Effector memory CD8-positive, alpha-beta T cell (primary cell): ENCODE data around the gene HSPG2.

Experiments used
- ATAC-seq: fragments of 150-1000 bp; cut with Tn5 transposase; replicated peaks from 2 replicates; pipeline ENCODE4 v1.10.0; 2021; ENCODE audit warnings: mild to moderate bottlenecking, moderate library complexity
- DNase-seq, 3 experiments: peaks; one replicate each; pipeline ENCODE4 v3.0.0; 2021
- H3K27ac Mint-ChIP-seq, 2 donors: one replicate each; pipeline ENCODE4 v1.8.0; 2022; ENCODE audit warnings: mild to moderate bottlenecking in 2 of 2, mixed read lengths in 2 of 2, moderate library complexity in 2 of 2
- H3K27me3 Mint-ChIP-seq, 2 donors: one replicate each; pipeline ENCODE4 v1.8.0; 2022; ENCODE audit warnings: mixed read lengths in 2 of 2
- H3K36me3 Mint-ChIP-seq: one replicate; pipeline ENCODE4 v1.8.0; 2022; ENCODE audit warnings: mild to moderate bottlenecking, moderate library complexity, mixed read lengths; ENCODE audit not compliant: insufficient read depth
- H3K4me1 Mint-ChIP-seq, 2 donors: one replicate each; pipeline ENCODE4 v1.8.0; 2022; ENCODE audit warnings: low read depth in 2 of 2, mixed read lengths in 2 of 2
- H3K4me3 Mint-ChIP-seq, 2 donors: one replicate each; pipeline ENCODE4 v1.8.0; 2022; ENCODE audit warnings: mild to moderate bottlenecking in 2 of 2, mixed read lengths in 2 of 2, moderate library complexity in 2 of 2
- H3K9me3 Mint-ChIP-seq, 2 donors: one replicate each; pipeline ENCODE4 v1.8.0; 2022; ENCODE audit warnings: mixed read lengths in 2 of 2

Gene HSPG2

GRCh38 chr1:21854090-21854750 lies 82.9 kb downstream of the HSPG2 start:
- no peak for ATAC-seq
- H3K36me3 Mint-ChIP-seq: no peaks in the 10 kb centered on the region
- peak overlapping the region in 1 of 2 donors; percentile 28 for H3K27ac Mint-ChIP-seq
- no peaks in the 10 kb centered on the region for H3K9me3 Mint-ChIP-seq
- peaks cover 11 to 15% of the 10 kb centered on the region in 2 donors for H3K4me1 Mint-ChIP-seq
- DNase-seq: no peak
- peaks cover 5 to 17% of the 10 kb centered on the region in 2 donors for H3K27me3 Mint-ChIP-seq
- H3K4me3 Mint-ChIP-seq: no peak overlapping the region

GRCh38 chr1:21853131-21853427 lies 84.0 kb downstream of the HSPG2 start:
- peaks cover 5 to 25% of the 10 kb centered on the region in 2 donors for H3K27me3 Mint-ChIP-seq
- H3K9me3 Mint-ChIP-seq: no peaks in the 10 kb centered on the region
- ATAC-seq (no peak), DNase-seq (no peak)
- H3K4me1 Mint-ChIP-seq: peaks cover 8 to 13% of the 10 kb centered on the region in 2 donors
- H3K4me3 Mint-ChIP-seq: no peak overlapping the region
- no peaks in the 10 kb centered on the region for H3K36me3 Mint-ChIP-seq
- H3K27ac Mint-ChIP-seq: no peak overlapping the region

- ATAC-seq (no peak), DNase-seq (no peak)
- Mint-ChIP-seq H3K36me3 (no peaks in the 10 kb centered on the region), H3K4me1 (peaks cover 2 to 8% of the 10 kb centered on the region in 2 donors), H3K27me3 (peaks cover 5 to 19% of the 10 kb centered on the region in 2 donors), H3K27ac (no peak overlapping the region), H3K9me3 (no peaks in the 10 kb centered on the region), H3K4me3 (no peak overlapping the region)
These were observed 84.6 kb downstream of the HSPG2 start for GRCh38 chr1:21852282-21853130.

- no peaks in the 10 kb centered on the region for H3K36me3 Mint-ChIP-seq
- no peak overlapping the region for H3K27ac Mint-ChIP-seq
- no peak overlapping the region for H3K4me3 Mint-ChIP-seq
- H3K27me3 Mint-ChIP-seq: peaks cover 5 to 17% of the 10 kb centered on the region in 2 donors
- no peak for ATAC-seq
- peaks cover 0 to 6% of the 10 kb centered on the region in 2 donors for H3K4me1 Mint-ChIP-seq
- no peaks in the 10 kb centered on the region for H3K9me3 Mint-ChIP-seq
- DNase-seq: no peak
These were observed 85.5 kb downstream of the HSPG2 start for GRCh38 chr1:21851430-21852250.

GRCh38 chr1:21849909-21850576 lies 87.1 kb downstream of the HSPG2 start:
- Mint-ChIP-seq H3K4me3 (no peak overlapping the region), H3K27ac (no peak overlapping the region), H3K4me1 (peaks cover 0 to 6% of the 10 kb centered on the region in 2 donors), H3K36me3 (no peaks in the 10 kb centered on the region), H3K27me3 (peaks cover 5 to 17% of the 10 kb centered on the region in 2 donors), H3K9me3 (no peaks in the 10 kb centered on the region)
- ATAC-seq: no peak
- no peak for DNase-seq

- Mint-ChIP-seq H3K27ac (no peak overlapping the region), H3K9me3 (no peaks in the 10 kb centered on the region), H3K36me3 (no peaks in the 10 kb centered on the region), H3K4me3 (no peak overlapping the region), H3K27me3 (peaks cover 5 to 17% of the 10 kb centered on the region in 2 donors), H3K4me1 (peaks cover 0 to 5% of the 10 kb centered on the region in 2 donors)
- ATAC-seq (no peak), DNase-seq (no peak)
These were observed 88.5 kb downstream of the HSPG2 start for GRCh38 chr1:21848524-21849174.

GRCh38 chr1:21847223-21848205 lies 89.6 kb downstream of the HSPG2 start:
- H3K27me3 Mint-ChIP-seq: peaks cover 5 to 16% of the 10 kb centered on the region in 2 donors
- no peaks in the 10 kb centered on the region for H3K36me3 Mint-ChIP-seq
- ATAC-seq (no peak), DNase-seq (no peak)
- H3K4me3 Mint-ChIP-seq: no peak overlapping the region
- peaks cover 0 to 5% of the 10 kb centered on the region in 2 donors for H3K4me1 Mint-ChIP-seq
- H3K27ac Mint-ChIP-seq: no peak overlapping the region
- no peaks in the 10 kb centered on the region for H3K9me3 Mint-ChIP-seq

GRCh38 chr1:21845646-21846641 lies 91.2 kb downstream of the HSPG2 start:
- H3K4me3 Mint-ChIP-seq: no peak overlapping the region
- no peak overlapping the region for H3K27ac Mint-ChIP-seq

GRCh38 chr1:21843996-21844395 lies 93.1 kb downstream of the HSPG2 start:
- Mint-ChIP-seq H3K4me1 (no peaks in the 10 kb centered on the region), H3K36me3 (no peaks in the 10 kb centered on the region), H3K27ac (no peak overlapping the region), H3K9me3 (no peaks in the 10 kb centered on the region), H3K4me3 (no peak overlapping the region), H3K27me3 (peaks cover 0 to 12% of the 10 kb centered on the region in 2 donors)
- ATAC-seq (no peak), DNase-seq (no peak)

More at GRCh38 chr1:21845646-21846641, 91.2 kb downstream of the HSPG2 start:
- H3K27me3 Mint-ChIP-seq: peaks cover 0 to 8% of the 10 kb centered on the region in 2 donors
- ATAC-seq (no peak), DNase-seq (no peak)
- no peaks in the 10 kb centered on the region for H3K4me1 Mint-ChIP-seq
- H3K9me3 Mint-ChIP-seq: no peaks in the 10 kb centered on the region
- H3K36me3 Mint-ChIP-seq: no peaks in the 10 kb centered on the region

- ATAC-seq (no peak), DNase-seq (no peak)
- no peak overlapping the region for H3K4me3 Mint-ChIP-seq
- H3K27me3 Mint-ChIP-seq: peaks cover 0 to 13% of the 10 kb centered on the region in 2 donors
- H3K36me3 Mint-ChIP-seq: no peaks in the 10 kb centered on the region
- no peaks in the 10 kb centered on the region for H3K9me3 Mint-ChIP-seq
- H3K4me1 Mint-ChIP-seq: no peaks in the 10 kb centered on the region
- no peak overlapping the region for H3K27ac Mint-ChIP-seq
These were observed 93.9 kb downstream of the HSPG2 start for GRCh38 chr1:21843208-21843607.

GRCh38 chr1:21842606-21843162 lies 94.4 kb downstream of the HSPG2 start:
- Mint-ChIP-seq H3K27ac (no peak overlapping the region), H3K27me3 (peaks cover 0 to 14% of the 10 kb centered on the region in 2 donors), H3K4me3 (no peak overlapping the region), H3K36me3 (no peaks in the 10 kb centered on the region), H3K4me1 (no peaks in the 10 kb centered on the region), H3K9me3 (no peaks in the 10 kb centered on the region)
- ATAC-seq: no peak
- no peak for DNase-seq
